ENCODE measurements around the gene ZW10. TPM values are rescaled to one million over a fixed set of nuclear protein-coding genes. Genes with fewer than 3 reads are reported as not detected.
"Not testable (repeated sequence)": the region's sequence is repeated elsewhere in the genome, so short reads cannot be mapped to it uniquely, and the experiment has no call there.

The ZW10 gene
- total RNA-seq, 1 experiment from 2014 or later, result 15.9 TPM

DNA sequence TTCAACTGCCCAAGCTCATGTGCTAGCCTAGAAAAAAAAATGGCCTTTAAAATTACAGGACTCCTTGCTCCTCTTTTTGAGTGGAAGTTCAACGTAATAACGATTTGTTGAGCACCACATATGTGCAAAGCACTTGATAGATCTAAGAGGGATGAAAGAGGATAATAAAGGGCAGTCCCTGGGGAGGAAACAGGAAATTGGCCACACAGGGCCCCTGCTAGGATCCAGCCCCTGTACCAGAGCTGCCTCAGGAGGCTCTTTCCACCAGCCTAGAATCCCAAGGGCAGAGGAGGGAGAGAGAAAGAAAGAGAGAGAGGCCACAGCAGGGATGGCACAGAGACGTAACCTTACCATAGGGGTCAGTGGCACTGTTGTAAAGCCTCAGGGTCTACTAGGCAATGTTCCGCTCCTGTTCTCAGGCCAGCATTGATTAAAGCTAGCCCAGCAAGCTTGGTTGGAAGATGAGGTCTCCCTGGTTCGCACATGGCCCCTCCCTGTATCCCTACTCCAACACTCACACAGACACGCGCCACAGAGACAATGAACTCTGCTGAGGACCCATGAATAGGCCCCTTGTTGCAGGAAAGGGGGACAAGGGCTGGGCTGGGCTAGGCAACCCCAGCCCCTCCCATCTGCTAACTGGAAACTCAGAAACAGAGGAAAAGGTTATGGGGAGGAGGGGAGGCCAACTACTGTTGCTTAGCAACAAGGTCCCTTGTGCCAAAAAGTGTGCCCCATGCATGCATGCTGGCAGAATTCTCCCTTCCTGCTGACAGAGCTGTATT, 67.4 kb downstream of the ZW10 start, which contains the start of gene TMPRSS5:
Gene TMPRSS5 (minus strand): TSS at position 438 of the 785 bp plus-strand sequence. CDS start 84 bp downstream, at position 354.
- Mint-ChIP-seq H3K27me3 (ENCODE audit: unreplicated experiment) (no peaks in the 10 kb centered on the region), H3K9me3 (ENCODE audit: low read depth, unreplicated experiment) (peaks cover 7% of the 10 kb centered on the region), H3K4me1 (ENCODE audit: low read depth, unreplicated experiment) (peaks cover 31% of the 10 kb centered on the region), H3K36me3 (ENCODE audit: insufficient read depth, unreplicated experiment) (no peaks in the 10 kb centered on the region), H3K4me3 (ENCODE audit: low read depth, unreplicated experiment) (peak within 1 kb of the TSS; percentile 64), H3K27ac (ENCODE audit: unreplicated experiment) (peak within 1 kb of the TSS; percentile 68)
- intact Hi-C loops (cut with micrococcal nuclease; ENCODE audit: unreplicated experiment), result no loop called here
- CTCF ChIA-PET, result interaction anchor here (1.4 kb wide), 2 partner anchors 16 to 24 kb away, joined by 4 to 6 read pairs; no protein-coding TSS in a partner anchor
- BruUV-seq (replicated peaks), result no TSS peak
- DNase-seq, result peak; percentile 65
- TF ChIP-seq, protein P1, sequence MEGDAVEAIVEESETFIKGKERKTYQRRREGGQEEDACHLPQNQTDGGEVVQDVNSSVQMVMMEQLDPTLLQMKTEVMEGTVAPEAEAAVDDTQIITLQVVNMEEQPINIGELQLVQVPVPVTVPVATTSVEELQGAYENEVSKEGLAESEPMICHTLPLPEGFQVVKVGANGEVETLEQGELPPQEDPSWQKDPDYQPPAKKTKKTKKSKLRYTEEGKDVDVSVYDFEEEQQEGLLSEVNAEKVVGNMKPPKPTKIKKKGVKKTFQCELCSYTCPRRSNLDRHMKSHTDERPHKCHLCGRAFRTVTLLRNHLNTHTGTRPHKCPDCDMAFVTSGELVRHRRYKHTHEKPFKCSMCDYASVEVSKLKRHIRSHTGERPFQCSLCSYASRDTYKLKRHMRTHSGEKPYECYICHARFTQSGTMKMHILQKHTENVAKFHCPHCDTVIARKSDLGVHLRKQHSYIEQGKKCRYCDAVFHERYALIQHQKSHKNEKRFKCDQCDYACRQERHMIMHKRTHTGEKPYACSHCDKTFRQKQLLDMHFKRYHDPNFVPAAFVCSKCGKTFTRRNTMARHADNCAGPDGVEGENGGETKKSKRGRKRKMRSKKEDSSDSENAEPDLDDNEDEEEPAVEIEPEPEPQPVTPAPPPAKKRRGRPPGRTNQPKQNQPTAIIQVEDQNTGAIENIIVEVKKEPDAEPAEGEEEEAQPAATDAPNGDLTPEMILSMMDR (IDR thresholded peaks at IDR 0.05; ENCODE audit: unreplicated experiment), result no peak

DNA sequence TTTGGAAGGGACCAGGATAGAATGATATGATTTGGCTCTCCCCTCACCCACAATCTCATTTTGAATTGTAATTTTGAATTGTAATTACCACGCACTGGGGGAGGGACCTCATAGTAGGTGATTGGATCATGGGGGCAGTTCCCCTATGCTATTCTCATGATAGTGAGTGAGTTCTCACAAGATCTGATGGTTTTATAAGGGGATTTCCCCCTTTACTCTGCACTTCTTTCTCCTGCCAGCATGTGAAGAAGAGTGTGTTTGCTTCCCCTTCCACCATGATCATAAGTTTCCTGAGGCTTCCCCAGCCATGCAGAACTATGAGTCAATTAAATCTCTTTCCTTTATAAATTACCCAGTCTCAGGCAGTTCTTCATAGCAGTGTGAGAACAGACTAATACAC, 69.9 kb downstream of the ZW10 start:
- CTCF ChIA-PET; BruUV-seq (replicated peaks); H3K36me3 Mint-ChIP-seq (ENCODE audit: insufficient read depth, unreplicated experiment); intact Hi-C loops (cut with micrococcal nuclease; ENCODE audit: unreplicated experiment); DNase-seq; H3K4me3 Mint-ChIP-seq (ENCODE audit: low read depth, unreplicated experiment); H3K27ac Mint-ChIP-seq (ENCODE audit: unreplicated experiment); H3K9me3 Mint-ChIP-seq (ENCODE audit: low read depth, unreplicated experiment); H3K27me3 Mint-ChIP-seq (ENCODE audit: unreplicated experiment): not testable (repeated sequence)
- H3K4me1 Mint-ChIP-seq (ENCODE audit: low read depth, unreplicated experiment), result peaks cover 32% of the 10 kb centered on the region

- no TSS peak for BruUV-seq (replicated peaks)
- Mint-ChIP-seq H3K27ac (ENCODE audit: unreplicated experiment) (no peak overlapping the region), H3K9me3 (ENCODE audit: low read depth, unreplicated experiment) (peaks cover 4% of the 10 kb centered on the region), H3K4me1 (ENCODE audit: low read depth, unreplicated experiment) (peaks cover 32% of the 10 kb centered on the region), H3K36me3 (ENCODE audit: insufficient read depth, unreplicated experiment) (no peaks in the 10 kb centered on the region), H3K4me3 (ENCODE audit: low read depth, unreplicated experiment) (no peak overlapping the region), H3K27me3 (ENCODE audit: unreplicated experiment) (no peaks in the 10 kb centered on the region)
- intact Hi-C loops (cut with micrococcal nuclease; ENCODE audit: unreplicated experiment), result no loop called here
- TF ChIP-seq, protein P1 (IDR thresholded peaks at IDR 0.05; ENCODE audit: unreplicated experiment), result no peak
- CTCF ChIA-PET, result no interaction called here
- no peak for DNase-seq
These were observed 72.0 kb downstream of the ZW10 start for GRCh38 chr11:113701491-113701890.

- no peak overlapping the region for H3K27ac Mint-ChIP-seq (ENCODE audit: unreplicated experiment)
- TF ChIP-seq, protein P1 (IDR thresholded peaks at IDR 0.05; ENCODE audit: unreplicated experiment), result no peak
- DNase-seq, result no peak
- H3K9me3 Mint-ChIP-seq (ENCODE audit: low read depth, unreplicated experiment), result no peaks in the 10 kb centered on the region
- H3K27me3 Mint-ChIP-seq (ENCODE audit: unreplicated experiment), result no peaks in the 10 kb centered on the region
- CTCF ChIA-PET, result interaction anchor here (0.7 kb wide), 1 partner anchor 45 kb away, joined by 3 read pairs; no protein-coding TSS in a partner anchor
- H3K4me1 Mint-ChIP-seq (ENCODE audit: low read depth, unreplicated experiment), result peaks cover 8% of the 10 kb centered on the region
- BruUV-seq (replicated peaks), result no TSS peak
- H3K36me3 Mint-ChIP-seq (ENCODE audit: insufficient read depth, unreplicated experiment), result peaks cover 4% of the 10 kb centered on the region
- intact Hi-C loops (cut with micrococcal nuclease; ENCODE audit: unreplicated experiment), result no loop called here
- no peak overlapping the region for H3K4me3 Mint-ChIP-seq (ENCODE audit: low read depth, unreplicated experiment)
These were observed 75.0 kb downstream of the ZW10 start for GRCh38 chr11:113698515-113698914.
